LNCAP (cell line): ENCODE measurements around the gene GNG7.

ENCODE experiments used
- CTCF ChIP-seq: fragments of 450-650 bp; IDR thresholded peaks from 2 replicates; pipeline ENCODE4 v1.5.1; 2017; ENCODE audit warnings: mild to moderate bottlenecking

Gene GNG7

DNA sequence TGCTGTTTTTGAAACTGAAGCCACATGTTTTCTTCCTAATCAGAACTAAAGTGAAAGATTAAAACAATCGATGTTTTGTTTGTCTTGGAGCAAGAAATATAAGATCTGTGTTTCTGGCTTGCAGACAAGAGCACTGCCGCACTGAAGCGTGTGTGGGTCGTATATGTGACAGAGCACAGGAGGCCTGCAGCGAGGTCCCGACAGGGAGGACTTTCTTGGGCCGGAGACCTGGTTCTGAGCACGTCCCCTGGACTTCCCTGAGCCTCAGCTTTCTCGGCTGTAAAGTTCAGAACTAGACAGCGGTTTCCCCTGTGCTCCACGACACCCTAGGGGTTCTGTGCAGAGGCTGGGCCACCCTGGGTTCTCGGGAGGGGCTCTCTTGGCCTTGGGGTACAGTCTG is 166.0 kb downstream of the GNG7 start:
- TF ChIP-seq CTCF = no peak

- TF ChIP-seq CTCF = no peak
Measured at GRCh38 chr19:2534423-2535013, 168.0 kb downstream of the GNG7 start.

GRCh38 chr19:2533686-2534422 is 168.6 kb downstream of the GNG7 start:
- TF ChIP-seq CTCF = no peak

- no peak for TF ChIP-seq CTCF
Measured at GRCh38 chr19:2533072-2533425, 169.4 kb downstream of the GNG7 start.

GRCh38 chr19:2532252-2533071 is 170.0 kb downstream of the GNG7 start:
- TF ChIP-seq CTCF = no peak

- TF ChIP-seq CTCF = no peak
Measured at GRCh38 chr19:2529473-2529918, 173.0 kb downstream of the GNG7 start.

DNA sequence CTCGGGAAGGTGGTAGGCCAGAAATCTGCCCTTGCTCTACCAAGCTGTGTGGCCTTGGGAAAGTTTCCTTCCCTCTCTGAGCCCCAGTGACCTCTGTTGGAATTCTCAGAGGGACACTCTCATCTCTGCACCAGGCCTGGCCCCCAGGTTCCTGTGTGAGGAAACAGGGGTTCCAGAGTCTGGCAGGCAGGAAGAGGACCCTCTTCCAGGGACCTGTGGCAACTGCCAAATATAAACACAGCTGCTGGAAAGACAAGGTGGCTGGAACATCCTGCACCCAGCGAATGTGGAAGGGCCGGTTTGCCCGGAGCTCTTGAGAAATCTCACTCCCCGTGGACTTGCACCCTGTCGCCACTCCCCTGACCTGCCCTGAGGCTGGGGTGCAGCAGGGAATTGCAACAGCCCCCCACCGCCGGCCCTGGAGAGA is 173.8 kb downstream of the GNG7 start:
- no peak for TF ChIP-seq CTCF
